Lower leg skin (tissue), 4 donors: ENCODE results near the gene BTBD1. TPM values are rescaled to one million over a fixed set of nuclear protein-coding genes. Genes with fewer than 3 reads are reported as not detected.

Experiments used
- DNase-seq, 2 donors: peaks; one replicate each; pipeline ENCODE4 v3.0.0-alpha.2; 2019; ENCODE audit warnings: low spot score in 2 of 2
- H3K4me3 ChIP-seq: fragments of 200-600 bp; sonication (generic); 2 replicates; pipeline ENCODE4 v1.5.1; 2017; ENCODE audit warnings: mild to moderate bottlenecking, low read depth; ENCODE audit not compliant: poor library complexity, severe bottlenecking
- CTCF ChIP-seq, 3 donors: fragments of 450-650 bp; IDR thresholded peaks; one replicate each; pipeline ENCODE4 v1.5.1; 2016; ENCODE audit warnings: antibody characterized with exemption in 3 of 3, mild to moderate bottlenecking in 3 of 3, moderate library complexity in 2 of 3
- POLR2A ChIP-seq, 2 donors: fragments of 450-650 bp; IDR thresholded peaks; one replicate each; pipeline ENCODE4 v1.6.1; 2016 to 2017; ENCODE audit warnings: antibody characterized with exemption in 2 of 2, mild to moderate bottlenecking in 1 of 2, moderate library complexity in 1 of 2
- WGBS, 2 donors: methylation state at CpG; one replicate each; pipeline ENCODE4 v1.1.5; 2018; 5-methylcytosine and 5-hydroxymethylcytosine counted together
- intact Hi-C: fragments of 100-400 bp; cut with DNase I; formaldehyde crosslinking; loops from one replicate; pipeline ENCODE4 v1.15.0; 2023; ENCODE audit warnings: low total_unique reads
- total RNA-seq, 4 donors: library from RNA; depleted of rRNA; stranded (reverse); fragments of >200 nt; gene quantifications; one replicate each; pipeline ENCODE4 v1.1.0, GENCODE V29; 2016

BTBD1 gene
- total RNA-seq, 4 donors from 2014 or later, result 46.2 to 57.5 (median 50.8) TPM

- no peak overlapping the region for H3K4me3 ChIP-seq
- TF ChIP-seq POLR2A (IDR thresholded peaks at IDR 0.05) (no peak), CTCF (IDR thresholded peaks at IDR 0.05) (no peak)
- DNase-seq, result no peak
- intact Hi-C loops, result no loop called here
- 29 to 30% methylated on average over 2 of the region's 2 CpGs for WGBS, 2 donors
Observed at GRCh38 chr15:83061680-83062079, 5.4 kb downstream of the BTBD1 start.

GRCh38 chr15:83057696-83058376 is 9.2 kb downstream of the BTBD1 start:
- no peak overlapping the region for H3K4me3 ChIP-seq
- intact Hi-C loops, result no loop called here
- no peak for DNase-seq
- no peak for TF ChIP-seq CTCF (IDR thresholded peaks at IDR 0.05)
- TF ChIP-seq POLR2A (IDR thresholded peaks at IDR 0.05), result no peak
- 68 to 74% methylated on average over 7 of the region's 7 CpGs for WGBS, 2 donors

GRCh38 chr15:83057002-83057401 is 10.1 kb downstream of the BTBD1 start:
- no peak for DNase-seq
- intact Hi-C loops, result no loop called here
- H3K4me3 ChIP-seq, result no peak overlapping the region
- TF ChIP-seq POLR2A (IDR thresholded peaks at IDR 0.05), result no peak
- TF ChIP-seq CTCF (IDR thresholded peaks at IDR 0.05), result no peak
- 76 to 88% methylated on average over 1 of the region's 1 CpG for WGBS, 2 donors

- no peak overlapping the region for H3K4me3 ChIP-seq
- no peak for DNase-seq
- intact Hi-C loops, result no loop called here
- TF ChIP-seq POLR2A (IDR thresholded peaks at IDR 0.05) (no peak), CTCF (IDR thresholded peaks at IDR 0.05) (no peak)
Observed at GRCh38 chr15:83053151-83053550, 13.9 kb downstream of the BTBD1 start.

- no peak for TF ChIP-seq POLR2A (IDR thresholded peaks at IDR 0.05)
- no peak for TF ChIP-seq CTCF (IDR thresholded peaks at IDR 0.05)
- no peak overlapping the region for H3K4me3 ChIP-seq
- no peak for DNase-seq
- intact Hi-C loops, result no loop called here
- WGBS, 2 donors, result 24 to 27% methylated on average over 3 of the region's 3 CpGs
Observed at GRCh38 chr15:83046558-83047127, 20.4 kb downstream of the BTBD1 start.

- TF ChIP-seq CTCF (IDR thresholded peaks at IDR 0.05) (no peak), POLR2A (IDR thresholded peaks at IDR 0.05) (no peak)
- intact Hi-C loops, result no loop called here
- no peak for DNase-seq
- H3K4me3 ChIP-seq, result no peak overlapping the region
- WGBS, 2 donors, result 95 to 97% methylated on average over 12 of the region's 12 CpGs
Observed at GRCh38 chr15:83044156-83044555, 22.9 kb downstream of the BTBD1 start.
